HG03159 (cell line): ENCODE measurements around the gene CDH11.

Experiments used
- ATAC-seq: cut with Tn5 transposase; IDR thresholded peaks from one replicate; pipeline ENCODE4 v1.9.1; 2021; ENCODE audit warnings: mild to moderate bottlenecking, moderate library complexity; ENCODE audit not compliant: unreplicated experiment

The CDH11 gene

GRCh38 chr16:65121870-65122723, at the start of gene CDH11:
Gene CDH11 (minus strand): TSS chr16:65122063. CDS start chr16:65004869, 117,194 bp downstream.
- ATAC-seq: no peak

DNA sequence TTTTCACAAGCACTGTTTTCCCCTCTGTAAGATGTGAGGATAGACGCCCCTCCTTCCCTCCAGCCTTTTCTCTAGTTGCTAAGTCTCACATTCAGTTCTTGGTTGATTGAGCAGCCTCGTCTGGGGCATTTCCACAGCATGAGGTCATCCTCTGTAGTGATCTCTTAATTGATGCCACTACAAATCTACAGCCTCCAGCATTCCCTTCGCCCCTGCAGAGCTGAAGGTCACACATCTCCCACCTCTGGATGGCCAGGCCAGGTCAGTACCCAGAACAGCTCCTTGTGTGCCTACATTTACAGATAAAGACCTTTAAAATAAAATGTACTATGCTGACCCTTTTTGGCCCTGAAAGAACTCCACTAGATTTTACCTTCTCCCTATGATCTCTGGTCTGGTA, 32.5 kb upstream of the CDH11 start:
- ATAC-seq: no peak

DNA sequence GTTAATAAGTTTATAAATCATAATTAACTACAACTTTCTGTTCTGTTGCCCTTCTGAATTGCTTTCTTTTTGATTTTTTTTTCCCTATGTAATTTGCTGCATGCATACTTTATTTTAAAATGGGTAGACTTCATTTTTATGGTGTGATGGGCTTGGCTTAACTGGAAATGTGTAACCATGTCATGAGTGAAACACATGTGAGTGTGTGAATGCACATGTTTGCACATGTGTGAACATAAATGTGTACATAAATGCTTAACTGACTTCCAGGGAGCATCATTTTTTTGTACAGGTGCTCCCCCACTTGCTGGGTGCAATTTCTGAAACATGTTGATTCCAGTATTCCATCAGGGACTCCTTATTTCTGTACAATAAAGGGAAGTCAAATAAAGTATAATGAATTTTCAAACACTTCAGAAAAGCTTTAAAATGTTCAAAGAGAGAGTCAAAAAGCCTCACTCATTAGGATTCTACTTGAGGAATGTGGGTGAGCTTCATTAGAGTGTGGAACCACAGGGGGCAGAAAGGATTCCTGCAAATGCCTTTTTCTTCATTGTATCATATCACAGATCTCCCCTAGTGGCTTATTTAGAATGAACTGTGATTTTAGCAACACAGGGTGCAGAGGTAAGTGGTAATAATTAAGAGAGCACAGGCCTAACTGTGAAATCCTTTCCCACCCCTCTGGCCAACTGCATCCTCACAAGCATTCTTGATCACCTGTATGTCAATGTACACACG, 31.7 kb upstream of the CDH11 start:
- ATAC-seq: no peak

DNA sequence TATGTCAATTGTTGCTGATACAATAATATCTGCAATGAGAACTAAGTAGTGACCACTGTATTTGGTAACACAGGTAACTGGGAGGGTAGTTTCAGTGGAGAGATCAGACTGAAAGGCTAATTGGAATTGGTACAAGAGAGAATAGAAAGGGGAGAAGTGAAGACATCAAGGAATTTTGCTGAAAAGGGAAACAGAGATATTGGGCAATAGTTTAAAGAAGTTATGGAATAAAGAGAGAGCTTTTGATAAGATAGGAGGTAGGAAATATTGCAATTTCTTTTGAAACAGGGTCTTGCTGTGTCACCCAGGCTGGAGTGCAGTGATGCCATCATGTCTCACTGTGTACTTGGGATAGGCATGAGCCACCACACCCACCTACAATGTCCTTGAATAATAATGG, 26.9 kb upstream of the CDH11 start:
- ATAC-seq: no peak

DNA sequence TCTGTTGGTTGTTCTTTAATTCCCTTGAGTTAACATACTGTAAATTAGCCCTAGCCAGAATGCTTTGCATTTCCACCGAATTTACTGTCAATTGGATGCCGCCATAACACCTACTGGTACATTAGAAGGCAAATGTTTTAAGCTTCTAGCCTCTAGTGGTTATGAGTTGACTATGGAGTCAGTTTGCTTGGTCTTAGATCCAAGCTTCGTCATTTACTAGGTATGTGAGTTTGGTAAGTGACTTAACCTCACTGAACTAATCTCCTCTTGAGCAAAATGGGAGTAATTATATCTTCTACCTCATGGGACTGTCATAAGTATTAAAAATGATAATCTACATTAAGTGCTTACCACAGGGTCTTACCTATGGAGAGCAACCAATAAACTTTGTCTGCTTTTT, 20.4 kb upstream of the CDH11 start:
- no peak for ATAC-seq

DNA sequence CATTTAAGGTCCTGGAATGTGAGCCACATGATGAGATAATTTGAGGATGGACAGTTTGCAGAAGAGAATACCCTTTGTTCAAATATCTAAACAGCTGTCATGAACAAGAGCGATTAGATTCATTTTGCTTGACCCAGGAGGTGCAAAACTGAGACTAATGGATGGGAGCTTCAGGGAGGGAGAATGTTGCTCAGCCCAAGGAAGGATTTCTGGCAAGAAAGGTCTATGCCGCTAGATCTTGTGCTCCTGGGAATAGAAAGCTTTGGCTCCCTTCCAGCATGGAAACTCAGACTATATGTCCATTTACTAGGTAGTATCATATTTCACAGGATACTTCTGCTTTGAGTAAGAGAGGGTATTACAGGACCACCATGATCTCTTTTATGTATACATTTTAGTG, 14.8 kb upstream of the CDH11 start:
- ATAC-seq: no peak

DNA sequence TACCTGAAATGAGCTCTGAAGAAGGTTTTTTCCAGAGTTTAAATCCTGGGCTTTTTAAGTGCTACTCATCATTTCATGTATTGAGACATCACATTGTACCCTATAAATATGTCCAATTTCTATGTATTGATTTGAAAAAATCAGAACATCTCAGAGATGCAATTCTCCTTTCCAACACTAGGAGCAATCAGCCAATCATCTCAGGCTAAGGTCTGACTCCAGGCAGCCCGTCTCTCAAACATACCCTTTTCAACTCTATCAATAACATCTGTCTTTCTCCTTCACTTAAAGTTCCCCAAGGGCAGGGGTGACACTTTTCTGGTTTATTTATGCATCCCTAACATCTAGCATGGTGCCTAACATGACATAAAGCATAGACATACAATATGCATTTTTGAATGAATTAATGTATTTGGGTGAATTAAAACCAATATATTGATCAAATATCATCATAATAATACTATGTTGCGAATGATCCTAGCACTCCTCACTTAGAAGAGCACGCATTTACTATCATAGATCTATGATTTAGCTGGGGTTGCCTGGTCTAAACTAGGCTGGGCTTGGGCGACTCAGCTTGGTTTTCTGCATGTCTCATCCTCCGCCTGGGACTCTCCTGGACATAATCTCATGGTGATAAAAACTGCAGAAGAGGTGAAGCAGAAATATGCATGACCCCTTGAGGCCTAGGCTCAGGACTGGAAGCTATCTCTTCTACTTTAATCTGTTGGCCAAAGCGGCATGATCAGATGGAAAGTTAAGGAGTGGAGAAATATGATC, 5.2 kb upstream of the CDH11 start:
- ATAC-seq: no peak

DNA sequence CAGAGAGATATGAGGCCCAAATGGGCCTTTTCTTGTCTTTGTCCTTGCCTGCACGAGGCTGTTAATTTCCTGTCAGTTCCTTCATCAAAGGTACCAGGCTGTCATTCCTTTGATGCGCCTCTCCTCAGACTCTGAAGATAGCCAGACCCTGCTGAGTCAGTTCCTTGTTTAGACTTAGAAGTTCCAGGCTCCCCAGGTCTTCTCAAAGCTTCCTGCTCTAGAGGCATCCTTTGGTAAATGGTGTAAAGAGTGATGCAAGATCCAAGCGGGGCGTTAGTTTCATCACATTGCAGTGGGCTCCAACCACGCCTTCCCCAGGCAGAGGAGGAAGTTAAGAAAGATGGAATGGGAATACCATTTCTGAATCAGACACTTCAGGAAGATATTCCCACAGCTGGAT, 4.0 kb upstream of the CDH11 start:
- ATAC-seq: no peak

DNA sequence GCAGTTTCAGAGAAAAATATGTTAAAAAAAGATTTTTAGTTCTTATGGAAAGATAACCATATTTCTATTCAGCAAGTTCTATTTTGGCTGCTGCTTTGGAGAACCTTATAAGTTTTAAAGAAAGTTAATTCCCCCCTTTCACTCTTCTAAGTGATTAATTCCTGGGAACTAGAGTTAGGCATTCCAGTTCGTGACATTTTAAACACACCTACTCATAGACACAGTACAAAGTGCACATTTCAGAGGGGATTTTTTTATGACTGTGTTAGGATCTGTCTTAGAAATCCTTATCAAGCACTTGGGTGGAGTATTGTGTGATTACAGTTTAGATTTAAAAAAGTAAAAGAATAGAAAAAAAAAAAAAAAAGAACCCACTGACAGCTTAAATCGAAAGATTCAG, 3.5 kb upstream of the CDH11 start:
- ATAC-seq: no peak

DNA sequence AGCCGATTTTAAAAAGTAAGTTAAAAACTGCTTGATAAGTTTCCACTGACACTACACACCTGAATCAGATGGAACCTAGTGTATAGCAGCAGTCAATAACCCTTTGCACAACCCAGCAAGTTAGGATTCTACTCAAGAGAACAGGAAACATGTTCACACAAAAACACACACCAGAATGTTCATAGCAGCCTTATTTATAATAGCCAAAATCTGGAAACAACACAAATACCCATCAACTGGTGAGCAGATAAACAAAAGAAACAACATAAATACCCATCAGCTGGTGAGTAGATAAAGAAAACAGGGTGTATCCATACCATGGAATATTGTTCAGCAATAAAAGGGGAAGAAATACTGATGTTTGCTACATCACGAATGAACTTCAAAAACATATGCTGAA, 2.7 kb upstream of the CDH11 start:
- ATAC-seq: no peak

- no peak for ATAC-seq
Observed at GRCh38 chr16:65124212-65124548, 2.3 kb upstream of the CDH11 start.

DNA sequence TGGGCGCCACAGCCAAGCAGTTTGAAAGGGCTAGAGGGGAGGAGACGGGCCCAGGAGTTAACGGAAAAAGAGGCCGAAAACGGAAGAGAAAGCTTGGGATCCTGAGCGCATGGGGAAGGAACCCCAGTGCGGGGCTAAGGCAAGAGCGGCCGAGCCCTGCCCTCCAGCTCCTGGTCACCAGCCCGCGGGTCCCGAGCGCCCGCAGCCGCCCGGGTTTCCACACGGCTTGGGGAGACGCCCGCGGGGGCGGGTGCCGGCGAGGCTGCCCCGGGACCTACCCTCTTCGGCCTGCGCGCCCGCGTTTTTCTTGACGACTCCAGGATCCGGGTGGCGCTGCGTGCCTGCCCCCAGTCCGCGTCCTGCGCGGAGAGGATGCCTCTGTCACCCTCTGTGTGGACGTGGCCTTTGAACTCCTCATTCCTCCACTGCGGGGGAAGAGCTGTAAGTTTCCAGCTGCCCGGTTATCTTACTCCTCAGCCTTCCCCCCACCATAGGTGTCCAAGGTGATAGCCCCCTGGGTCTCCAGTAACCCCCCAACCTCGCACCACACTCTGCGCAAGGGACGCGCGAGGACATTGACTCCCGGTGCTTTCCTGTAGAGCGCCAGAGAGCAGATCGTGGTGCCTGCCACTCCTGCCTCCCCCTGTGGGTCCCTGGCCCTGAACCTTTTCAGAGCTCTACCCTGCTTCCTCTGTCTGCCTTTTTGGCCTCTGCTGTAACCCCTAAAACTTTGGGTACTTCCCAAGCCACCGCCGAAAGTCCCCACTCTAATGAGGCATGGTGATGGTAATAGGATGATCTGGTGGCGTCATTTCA, 1.7 kb upstream of the CDH11 start:
- ATAC-seq: no peak

GRCh38 chr16:65122724-65123395, 997 bp upstream of the CDH11 start:
- ATAC-seq: no peak

DNA sequence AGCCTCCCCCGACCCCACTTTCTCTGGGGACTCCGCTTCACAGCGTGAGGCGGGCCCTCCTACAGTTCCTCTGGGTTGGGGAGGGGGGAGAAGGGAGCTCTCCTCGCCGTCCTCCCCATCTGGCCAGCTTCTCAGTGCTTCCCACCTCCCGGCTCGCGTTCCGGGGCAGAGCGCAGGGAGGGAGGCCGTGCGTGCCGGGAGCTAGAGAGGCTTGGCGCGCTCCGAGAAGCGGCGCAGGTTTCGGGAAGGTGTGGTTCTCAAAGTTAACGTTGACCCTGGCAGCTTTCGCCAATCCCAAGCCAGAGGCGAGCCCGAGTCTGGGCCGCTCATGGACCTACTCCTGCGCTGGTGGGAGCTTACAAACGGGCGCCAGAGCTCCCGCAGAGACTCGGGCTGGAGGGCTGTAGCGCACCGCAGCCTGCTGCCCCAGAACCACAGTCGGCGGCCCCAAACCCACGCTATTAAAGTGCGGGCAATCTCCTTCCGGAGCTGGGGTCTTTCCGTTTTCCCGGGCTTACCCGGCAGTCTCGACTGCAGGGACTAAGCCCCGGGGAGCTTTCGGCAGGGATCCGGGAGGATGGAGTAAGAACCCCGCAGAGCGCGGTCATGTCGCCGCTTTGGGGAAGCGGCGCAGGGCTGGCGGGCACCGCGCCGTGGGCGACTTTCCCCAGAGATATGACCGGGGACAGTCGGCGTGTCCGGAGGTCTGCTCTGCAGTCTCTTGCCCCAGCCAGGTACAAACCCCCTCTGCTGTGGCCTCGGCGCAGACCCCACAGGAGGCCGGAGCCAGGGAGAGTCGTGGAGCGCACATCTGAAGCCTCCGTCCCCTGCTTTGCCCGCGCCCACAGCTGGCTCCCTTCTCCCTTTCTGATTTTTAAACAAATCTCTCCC, 787 bp downstream of the CDH11 start:
- ATAC-seq: no peak

DNA sequence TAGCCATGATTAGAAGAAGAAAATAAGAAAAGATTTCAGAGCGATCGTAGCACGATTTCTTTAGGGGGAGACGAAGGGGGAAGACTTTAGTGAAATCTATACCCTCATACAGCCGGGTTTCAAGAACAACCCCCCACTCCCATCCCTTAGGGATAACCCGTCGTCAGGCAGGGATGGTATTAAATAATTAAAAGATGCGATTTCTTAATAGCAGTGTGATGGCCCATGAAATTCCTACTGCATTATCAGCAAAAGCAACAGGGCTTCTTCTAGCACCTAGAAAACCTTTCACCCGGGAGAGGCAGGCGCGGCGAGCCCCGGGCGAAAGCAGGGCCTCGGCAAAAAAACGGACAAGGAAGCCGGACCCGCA, 1.4 kb downstream of the CDH11 start:
- no peak for ATAC-seq

DNA sequence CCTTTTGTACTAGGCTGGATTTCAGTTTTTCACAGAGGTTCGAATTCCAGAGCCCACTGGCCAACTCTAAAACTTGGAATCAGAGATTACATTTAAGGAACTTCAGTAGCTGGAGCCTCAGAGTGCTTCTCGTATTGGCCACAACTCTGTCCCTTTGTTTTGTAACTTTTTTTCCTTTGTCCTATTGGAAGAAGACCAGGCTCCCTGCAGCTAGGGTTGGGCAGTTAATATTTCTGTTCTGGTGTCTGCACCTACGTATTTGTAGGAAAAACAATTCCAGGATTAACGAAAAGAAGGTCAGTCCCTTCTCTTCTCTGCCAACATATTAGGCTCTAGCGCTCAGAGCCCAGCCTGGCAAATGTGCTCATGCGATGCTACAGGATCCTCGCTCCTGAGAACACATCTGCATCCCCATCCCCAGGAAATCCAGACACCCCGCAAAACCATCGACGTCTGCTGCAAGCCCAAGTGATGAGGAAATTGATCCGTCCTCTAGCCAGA, 1.9 kb downstream of the CDH11 start:
- no peak for ATAC-seq

DNA sequence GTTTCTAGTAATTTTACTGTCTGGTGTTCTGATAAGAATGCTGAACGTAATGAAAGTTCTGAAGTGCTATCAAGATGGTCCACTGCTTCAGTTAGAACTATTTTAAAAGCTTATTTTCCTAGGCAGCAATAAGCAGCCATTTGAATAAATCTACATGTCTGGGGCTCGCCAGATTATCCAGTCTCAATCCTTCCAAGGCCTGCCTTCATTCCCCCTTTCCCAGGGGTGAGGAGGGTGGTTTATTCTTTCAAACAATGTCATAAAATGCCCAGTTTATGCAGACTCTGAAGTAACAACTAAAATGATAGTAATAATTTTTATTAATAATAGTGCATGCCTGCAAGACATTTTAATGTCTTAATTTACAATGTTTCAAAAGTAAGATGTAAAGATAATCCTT, 2.4 kb downstream of the CDH11 start:
- no peak for ATAC-seq

- no peak for ATAC-seq
Observed at GRCh38 chr16:65118871-65119270, 3.0 kb downstream of the CDH11 start.

DNA sequence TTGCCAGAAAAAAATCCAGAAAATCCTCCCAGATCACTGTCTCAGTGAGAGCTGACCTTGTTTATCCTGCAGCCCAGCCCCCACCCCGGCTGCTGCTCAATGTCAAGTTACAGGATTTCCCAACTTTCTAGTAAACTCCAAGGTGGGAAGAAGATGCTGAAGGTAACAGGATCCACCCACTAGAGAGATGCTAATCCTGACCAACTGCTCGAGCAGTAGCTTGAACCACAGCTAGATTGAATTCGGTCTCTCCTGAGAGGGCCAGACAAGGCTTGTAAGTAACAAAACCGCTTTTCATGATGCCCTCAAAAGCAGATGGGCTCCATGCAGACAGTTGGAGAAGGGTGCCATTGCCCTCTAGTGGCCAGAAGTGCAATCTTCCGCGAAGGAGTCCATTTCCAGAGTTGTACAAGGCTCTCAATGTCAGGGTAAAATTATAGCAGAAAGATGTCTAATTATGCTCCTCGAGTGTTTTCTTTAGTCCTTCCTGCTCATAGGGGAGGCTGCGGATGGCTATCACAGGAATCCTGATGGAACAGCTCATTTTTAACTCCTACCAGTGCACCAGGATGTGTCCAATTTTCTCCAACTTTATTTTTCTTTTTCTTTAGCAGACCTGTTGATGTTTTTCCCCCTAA, 3.9 kb downstream of the CDH11 start:
- no peak for ATAC-seq
